Thyroid gland (tissue), 4 donors: ENCODE measurements around the gene WWTR1.

Experiments used
- CTCF ChIP-seq, 6 experiments: fragments of 200-600 bp in 3 of 6; fragments of 450-650 bp in 3 of 6; sonication (generic) in 3 of 6; IDR thresholded peaks; one replicate each; pipeline ENCODE4 v1.5.1; 2016 to 2019; ENCODE audit warnings: antibody characterized with exemption in 6 of 6, mild to moderate bottlenecking in 2 of 6, inconsistent platforms in 1 of 6, moderate library complexity in 1 of 6
- POLR2A ChIP-seq, 2 donors: fragments of 450-650 bp; IDR thresholded peaks; one replicate each; pipeline ENCODE4 v1.6.1; 2017; ENCODE audit warnings: antibody characterized with exemption in 2 of 2, mild to moderate bottlenecking in 2 of 2, moderate library complexity in 1 of 2

GRCh38 chr3:149579838-149580542, 77.8 kb downstream of the WWTR1 start:
- TF ChIP-seq CTCF (IDR thresholded peaks at IDR 0.05) (no peak), POLR2A (IDR thresholded peaks at IDR 0.05) (no peak)
